Endothelial cell of umbilical vein (primary cell): ENCODE results near the gene RRP1. TPM values are rescaled to one million over a fixed set of nuclear protein-coding genes. Genes with fewer than 3 reads are reported as not detected.

Experiments
- polyA plus RNA-seq, 4 experiments: library from polyadenylated mRNA; depleted of rRNA in 3 of 4; stranded (reverse) in 3 of 4; unstranded in 1 of 4; fragments of >200 nt; gene quantifications; 2 replicates each; pipeline versions ENCODE4 v1.2.1 to v1.2.3, GENCODE V29; 2011 to 2012; ENCODE audit warnings: missing spikeins in 1 of 4
- small RNA-seq: library from RNA; depleted of rRNA; stranded (forward); fragments of <200 nt; gene quantifications from one replicate; pipeline ENCODE3, GENCODE V24; 2012; ENCODE audit warnings: low replicate concordance, low read depth; ENCODE audit not compliant: insufficient read depth, insufficient read length
- total RNA-seq: library from RNA; stranded (reverse); gene quantifications from 2 replicates; pipeline ENCODE4 v1.2.3, GENCODE V29; 2021

RRP1 gene
- total and polyA plus RNA-seq, 2 donors (not counting 3 experiments of a cell fraction or from before 2014, with no cell fraction given), result 15.2 to 36.3 TPM

Small RNA genes within 50 kb of the gene (small RNA-seq; reads per million reads assigned to genes)
- gene AP001052.1, result not detected

Other genes with a start within 250 kb of the RRP1 start
- 0.55 and 0.67 TPM in 2 replicates for gene HSF2BP, start 130.1 kb upstream of the RRP1 start, total RNA-seq
- 0.37 and 0.41 TPM in 2 replicates for gene HSF2BP, start 130.1 kb upstream of the RRP1 start, polyA plus RNA-seq
- gene RRP1B, start 130.0 kb upstream of the RRP1 start, total RNA-seq, result 39.9 and 40.1 TPM in 2 replicates
- gene RRP1B, start 130.0 kb upstream of the RRP1 start, polyA plus RNA-seq, result 11.6 and 13.0 TPM in 2 replicates
- gene PDXK, start 70.4 kb upstream of the RRP1 start, total RNA-seq, result 59.1 and 60.2 TPM in 2 replicates
- 44.2 and 47.5 TPM in 2 replicates for gene PDXK, start 70.4 kb upstream of the RRP1 start, polyA plus RNA-seq
- gene CSTB, start 13.3 kb upstream of the RRP1 start, total RNA-seq, result 65.8 and 69.2 TPM in 2 replicates
- 83.7 and 109 TPM in 2 replicates for gene CSTB, start 13.3 kb upstream of the RRP1 start, polyA plus RNA-seq
- 71.8 and 76.7 TPM in 2 replicates for gene AGPAT3, start 75.6 kb downstream of the RRP1 start, total RNA-seq
- 36.8 and 39.9 TPM in 2 replicates for gene AGPAT3, start 75.6 kb downstream of the RRP1 start, polyA plus RNA-seq
- gene TRAPPC10, start 222.7 kb downstream of the RRP1 start, total RNA-seq, result 33.6 and 44.4 TPM in 2 replicates
- 21.5 and 21.7 TPM in 2 replicates for gene TRAPPC10, start 222.7 kb downstream of the RRP1 start, polyA plus RNA-seq